ENCODE measurements around the gene PDE6G. TPM values are rescaled to one million over a fixed set of nuclear protein-coding genes. Genes with fewer than 3 reads are reported as not detected.

Gene PDE6G
- total RNA-seq, 4 donors from 2014 or later = 0.53 TPM; not detected in 3

GRCh38 chr17:81701288-81702071 lies 45.1 kb upstream of the PDE6G start:
- no peaks in the 10 kb centered on the region for H3K9me3 ChIP-seq
- H3K27ac ChIP-seq = peak overlapping the region; percentile 96
- H3K36me3 ChIP-seq = peaks cover 67% of the 10 kb centered on the region
- H3K4me3 ChIP-seq = peak overlapping the region; percentile 99
- 69% methylated on average over 20 of the region's 23 CpGs for WGBS
- no peak for DNase-seq (ENCODE audit: low spot score in 2 of 2)
- H3K4me1 ChIP-seq = peaks cover 39% of the 10 kb centered on the region
- TF ChIP-seq EP300 (IDR thresholded peaks at IDR 0.05) (no peak), POLR2AphosphoS5 (IDR thresholded peaks at IDR 0.05) (no peak), CTCF (IDR thresholded peaks at IDR 0.05) (no peak), POLR2A (IDR thresholded peaks at IDR 0.05) (no peak)
- no peaks in the 10 kb centered on the region for H3K27me3 ChIP-seq

- 93% methylated on average over 16 of the region's 25 CpGs for WGBS
- Histone ChIP-seq H3K27ac (no peak overlapping the region), H3K9me3 (no peaks in the 10 kb centered on the region), H3K36me3 (peaks cover 67% of the 10 kb centered on the region), H3K4me3 (no peak overlapping the region), H3K4me1 (peaks cover 39% of the 10 kb centered on the region), H3K27me3 (no peaks in the 10 kb centered on the region)
- DNase-seq (ENCODE audit: low spot score in 2 of 2) = no peak
- TF ChIP-seq CTCF (IDR thresholded peaks at IDR 0.05) = no peak
- no peak for TF ChIP-seq POLR2AphosphoS5 (IDR thresholded peaks at IDR 0.05)
- no peak for TF ChIP-seq EP300 (IDR thresholded peaks at IDR 0.05)
- TF ChIP-seq POLR2A (IDR thresholded peaks at IDR 0.05) = no peak
Observed at GRCh38 chr17:81700353-81701287, 44.3 kb upstream of the PDE6G start.

- Histone ChIP-seq H3K9me3 (no peaks in the 10 kb centered on the region), H3K4me1 (peaks cover 22% of the 10 kb centered on the region), H3K27ac (no peak overlapping the region), H3K4me3 (no peak overlapping the region), H3K27me3 (no peaks in the 10 kb centered on the region), H3K36me3 (peaks cover 90% of the 10 kb centered on the region)
- TF ChIP-seq EP300 (IDR thresholded peaks at IDR 0.05) = no peak
- no peak for TF ChIP-seq POLR2A (IDR thresholded peaks at IDR 0.05)
- TF ChIP-seq POLR2AphosphoS5 (IDR thresholded peaks at IDR 0.05) = no peak
- no peak for TF ChIP-seq CTCF (IDR thresholded peaks at IDR 0.05)
- DNase-seq (ENCODE audit: low spot score in 2 of 2) = no peak
- WGBS = 77% methylated on average over 19 of the region's 25 CpGs
Observed at GRCh38 chr17:81697261-81698044, 41.1 kb upstream of the PDE6G start.

- no peak for DNase-seq (ENCODE audit: low spot score in 2 of 2)
- WGBS = 91% methylated on average over 34 of the region's 40 CpGs
- H3K27ac ChIP-seq = no peak overlapping the region
Observed at GRCh38 chr17:81696218-81696941, 40.0 kb upstream of the PDE6G start.

More at GRCh38 chr17:81696218-81696941, 40.0 kb upstream of the PDE6G start:
- peaks cover 96% of the 10 kb centered on the region for H3K36me3 ChIP-seq
- no peaks in the 10 kb centered on the region for H3K9me3 ChIP-seq
- H3K4me1 ChIP-seq = peaks cover 11% of the 10 kb centered on the region
- H3K27me3 ChIP-seq = no peaks in the 10 kb centered on the region
- H3K4me3 ChIP-seq = no peak overlapping the region
- no peak for TF ChIP-seq POLR2A (IDR thresholded peaks at IDR 0.05)
- no peak for TF ChIP-seq CTCF (IDR thresholded peaks at IDR 0.05)
- TF ChIP-seq EP300 (IDR thresholded peaks at IDR 0.05) = no peak
- TF ChIP-seq POLR2AphosphoS5 (IDR thresholded peaks at IDR 0.05) = no peak

Data from suprapubic skin (tissue), 4 donors.